Astrocyte (in vitro differentiated cells and primary cell): ENCODE data around the gene EVL. TPM values are rescaled to one million over a fixed set of nuclear protein-coding genes. Genes with fewer than 3 reads are reported as not detected.

Experiments
- DNase-seq: peaks from one replicate; pipeline ENCODE4 v3.0.0-alpha.2; 2010; ENCODE audit warnings: low read depth
- FAIRE-seq: peaks from 2 replicates; lab custom pipeline; 2011; peaks lifted over from hg19 to GRCh38; lab: Jason Lieb, UNC
- H2AFZ ChIP-seq: 2 replicates; pipeline ENCODE4 v1.6.0; 2012; ENCODE audit warnings: low read depth, low read length, inconsistent platforms
- H3K27ac ChIP-seq: 2 replicates; pipeline ENCODE4 v1.5.1; 2011; ENCODE audit warnings: low read depth, low read length, inconsistent platforms
- H3K27me3 ChIP-seq: 2 replicates; pipeline ENCODE4 v1.6.0; 2011; ENCODE audit warnings: low read length, inconsistent platforms; ENCODE audit not compliant: insufficient read depth
- H3K36me3 ChIP-seq: 2 replicates; pipeline ENCODE4 v1.5.1; 2011; ENCODE audit warnings: low read length, inconsistent platforms; ENCODE audit not compliant: insufficient read depth
- H3K4me1 ChIP-seq: 2 replicates; pipeline ENCODE4 v1.5.1; 2011; ENCODE audit warnings: low read length, inconsistent platforms; ENCODE audit not compliant: insufficient read depth
- H3K4me2 ChIP-seq: 2 replicates; pipeline ENCODE4 v1.6.0; 2012; ENCODE audit warnings: low read length, inconsistent platforms
- H3K4me3 ChIP-seq: 2 replicates; pipeline ENCODE4 v1.5.1; 2011; ENCODE audit warnings: low read depth, mild to moderate bottlenecking, low read length, inconsistent platforms; ENCODE audit not compliant: insufficient read depth
- H3K79me2 ChIP-seq: 2 replicates; pipeline ENCODE4 v1.6.0; 2012; ENCODE audit warnings: mild to moderate bottlenecking, low read length, inconsistent platforms; ENCODE audit not compliant: insufficient read depth
- H3K9ac ChIP-seq: 2 replicates; pipeline ENCODE4 v1.6.0; 2012; ENCODE audit warnings: mild to moderate bottlenecking, low read length, inconsistent platforms
- H3K9me3 ChIP-seq: 2 replicates; pipeline ENCODE4 v1.5.1; 2012; ENCODE audit warnings: low read depth, mild to moderate bottlenecking, low read length, inconsistent platforms; ENCODE audit not compliant: insufficient read depth
- H4K20me1 ChIP-seq: 2 replicates; pipeline ENCODE4 v1.6.0; 2012; ENCODE audit warnings: low read length, inconsistent platforms; ENCODE audit not compliant: insufficient read depth
- H3K27ac Mint-ChIP-seq: one replicate; pipeline ENCODE4 v1.8.0; 2021; ENCODE audit warnings: mild to moderate bottlenecking, mixed read lengths; ENCODE audit not compliant: unreplicated experiment
- H3K27me3 Mint-ChIP-seq: one replicate; pipeline ENCODE4 v1.8.0; 2021; ENCODE audit warnings: low read depth, mixed read lengths; ENCODE audit not compliant: unreplicated experiment
- H3K36me3 Mint-ChIP-seq: one replicate; pipeline ENCODE4 v1.8.0; 2021; ENCODE audit warnings: low read depth, mixed read lengths; ENCODE audit not compliant: unreplicated experiment
- H3K4me1 Mint-ChIP-seq: one replicate; pipeline ENCODE4 v1.8.0; 2021; ENCODE audit warnings: low read depth, mixed read lengths; ENCODE audit not compliant: unreplicated experiment
- H3K4me3 Mint-ChIP-seq: one replicate; pipeline ENCODE4 v1.8.0; 2021; ENCODE audit warnings: mild to moderate bottlenecking, moderate library complexity, mixed read lengths; ENCODE audit not compliant: unreplicated experiment
- H3K9me3 Mint-ChIP-seq: one replicate; pipeline ENCODE4 v1.8.0; 2021; ENCODE audit warnings: mild to moderate bottlenecking, mixed read lengths; ENCODE audit not compliant: unreplicated experiment
- EZH2 ChIP-seq: IDR thresholded peaks from 2 replicates; pipeline ENCODE4 v1.6.1; 2012; ENCODE audit warnings: mild to moderate bottlenecking, low read length, inconsistent platforms; ENCODE audit not compliant: insufficient read depth
- total RNA-seq: library from RNA; stranded (reverse); gene quantifications from 2 replicates; pipeline ENCODE4 v1.2.1, GENCODE V29; 2021
- TF ChIP-seq, protein P1 (sequence below): IDR thresholded peaks from 2 replicates; pipeline ENCODE4 v1.5.1; 2011; ENCODE audit warnings: low read depth, mild to moderate bottlenecking, inconsistent platforms, low read length, moderate library complexity; ENCODE audit not compliant: insufficient read depth

EVL gene
- total RNA-seq, 1 donor from 2014 or later: 48.9 TPM

- peaks cover 26% of the 10 kb centered on the region for H3K4me1 Mint-ChIP-seq
- no peak for TF ChIP-seq EZH2
- no peak for FAIRE-seq
Measured at GRCh38 chr14:100075681-100076080, 10.5 kb downstream of the EVL start.

DNA sequence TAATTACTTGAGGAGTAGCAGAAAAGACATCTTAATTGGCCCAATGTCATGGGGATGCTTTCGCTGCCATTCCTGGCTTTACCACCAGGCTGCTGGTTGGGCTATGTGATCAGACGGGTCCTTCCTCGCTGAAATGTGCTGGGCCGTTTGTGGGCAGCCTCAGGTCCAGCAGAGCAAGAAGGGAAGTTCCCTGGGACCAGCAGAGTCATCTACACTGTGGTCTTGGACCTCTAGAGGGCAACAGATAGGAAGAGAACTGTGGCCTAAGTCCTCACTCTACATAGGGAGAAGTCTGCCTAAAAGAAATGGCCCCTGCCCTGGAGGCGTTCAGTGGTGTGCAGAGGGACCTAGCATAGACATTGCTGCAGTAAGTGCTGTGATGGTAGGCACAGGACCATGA, 10.9 kb downstream of the EVL start:
- Histone ChIP-seq H3K27ac (no peak overlapping the region), H2AFZ (no peak overlapping the region), H3K4me2 (no peak overlapping the region), H3K9me3 (no peaks in the 10 kb centered on the region), H3K4me3 (no peak overlapping the region), H3K9ac (no peak overlapping the region), H4K20me1 (peaks cover 77% of the 10 kb centered on the region), H3K27me3 (no peaks in the 10 kb centered on the region), H3K4me1 (peaks cover 25% of the 10 kb centered on the region), H3K36me3 (no peaks in the 10 kb centered on the region), H3K79me2 (peaks cover 39% of the 10 kb centered on the region)
- Mint-ChIP-seq H3K27me3 (no peaks in the 10 kb centered on the region), H3K4me1 (peaks cover 26% of the 10 kb centered on the region), H3K9me3 (no peaks in the 10 kb centered on the region), H3K36me3 (peaks cover 4% of the 10 kb centered on the region), H3K27ac (no peak overlapping the region), H3K4me3 (no peak overlapping the region)
- TF ChIP-seq, protein P1, sequence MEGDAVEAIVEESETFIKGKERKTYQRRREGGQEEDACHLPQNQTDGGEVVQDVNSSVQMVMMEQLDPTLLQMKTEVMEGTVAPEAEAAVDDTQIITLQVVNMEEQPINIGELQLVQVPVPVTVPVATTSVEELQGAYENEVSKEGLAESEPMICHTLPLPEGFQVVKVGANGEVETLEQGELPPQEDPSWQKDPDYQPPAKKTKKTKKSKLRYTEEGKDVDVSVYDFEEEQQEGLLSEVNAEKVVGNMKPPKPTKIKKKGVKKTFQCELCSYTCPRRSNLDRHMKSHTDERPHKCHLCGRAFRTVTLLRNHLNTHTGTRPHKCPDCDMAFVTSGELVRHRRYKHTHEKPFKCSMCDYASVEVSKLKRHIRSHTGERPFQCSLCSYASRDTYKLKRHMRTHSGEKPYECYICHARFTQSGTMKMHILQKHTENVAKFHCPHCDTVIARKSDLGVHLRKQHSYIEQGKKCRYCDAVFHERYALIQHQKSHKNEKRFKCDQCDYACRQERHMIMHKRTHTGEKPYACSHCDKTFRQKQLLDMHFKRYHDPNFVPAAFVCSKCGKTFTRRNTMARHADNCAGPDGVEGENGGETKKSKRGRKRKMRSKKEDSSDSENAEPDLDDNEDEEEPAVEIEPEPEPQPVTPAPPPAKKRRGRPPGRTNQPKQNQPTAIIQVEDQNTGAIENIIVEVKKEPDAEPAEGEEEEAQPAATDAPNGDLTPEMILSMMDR: peak; percentile 12
- no peak for TF ChIP-seq EZH2
- DNase-seq: no peak
- FAIRE-seq: no peak

More at GRCh38 chr14:100075681-100076080, 10.5 kb downstream of the EVL start:
- Histone ChIP-seq H3K9me3 (no peaks in the 10 kb centered on the region), H3K4me2 (no peak overlapping the region), H3K79me2 (peaks cover 44% of the 10 kb centered on the region), H3K4me1 (peaks cover 25% of the 10 kb centered on the region), H3K27ac (no peak overlapping the region), H2AFZ (no peak overlapping the region), H4K20me1 (peaks cover 79% of the 10 kb centered on the region), H3K9ac (no peak overlapping the region), H3K4me3 (no peak overlapping the region), H3K36me3 (no peaks in the 10 kb centered on the region), H3K27me3 (no peaks in the 10 kb centered on the region)
- peaks cover 4% of the 10 kb centered on the region for H3K36me3 Mint-ChIP-seq
- H3K27ac Mint-ChIP-seq: no peak overlapping the region
- no peaks in the 10 kb centered on the region for H3K27me3 Mint-ChIP-seq
- H3K9me3 Mint-ChIP-seq: no peaks in the 10 kb centered on the region
- H3K4me3 Mint-ChIP-seq: no peak overlapping the region
- no peak for DNase-seq

DNA sequence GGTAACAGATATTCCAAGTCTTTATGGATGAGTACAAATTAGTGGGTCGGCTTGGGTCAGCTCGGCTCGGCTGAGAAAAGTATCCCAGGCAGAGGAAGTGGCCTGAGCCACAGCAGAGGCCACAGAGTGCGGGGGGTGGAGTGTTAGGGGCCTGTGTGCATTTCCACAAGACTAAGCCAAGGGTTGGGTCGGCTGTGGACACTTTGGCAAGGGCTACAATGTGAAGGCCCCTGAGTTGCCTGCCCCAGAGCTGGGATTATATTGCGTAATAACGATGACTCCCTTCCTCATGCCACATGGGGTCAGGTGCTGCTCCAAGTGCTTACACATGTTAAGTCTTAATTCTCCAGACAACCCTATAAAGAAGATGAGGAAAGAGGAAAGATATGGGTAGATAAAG, 11.4 kb downstream of the EVL start:
- H3K4me3 ChIP-seq: no peak overlapping the region
- peaks cover 80% of the 10 kb centered on the region for H4K20me1 ChIP-seq
- H3K4me1 ChIP-seq: peaks cover 25% of the 10 kb centered on the region
- H3K36me3 ChIP-seq: no peaks in the 10 kb centered on the region
- H3K79me2 ChIP-seq: peaks cover 41% of the 10 kb centered on the region
- Mint-ChIP-seq H3K27ac (no peak overlapping the region), H3K27me3 (no peaks in the 10 kb centered on the region), H3K4me3 (no peak overlapping the region), H3K4me1 (peaks cover 26% of the 10 kb centered on the region), H3K9me3 (no peaks in the 10 kb centered on the region), H3K36me3 (peaks cover 4% of the 10 kb centered on the region)
- H3K9ac ChIP-seq: no peak overlapping the region
- TF ChIP-seq EZH2: no peak
- TF ChIP-seq, protein P1: no peak
- H2AFZ ChIP-seq: no peak overlapping the region
- peak; percentile 56 for DNase-seq
- H3K9me3 ChIP-seq: no peaks in the 10 kb centered on the region
- FAIRE-seq: no peak
- H3K27ac ChIP-seq: no peak overlapping the region
- H3K27me3 ChIP-seq: no peaks in the 10 kb centered on the region
- no peak overlapping the region for H3K4me2 ChIP-seq
